ENCODE measurements around the gene PRKCH.
"Not testable (repeated sequence)": the region's sequence is repeated elsewhere in the genome, so short reads cannot be mapped to it uniquely, and the experiment has no call there.

DNA sequence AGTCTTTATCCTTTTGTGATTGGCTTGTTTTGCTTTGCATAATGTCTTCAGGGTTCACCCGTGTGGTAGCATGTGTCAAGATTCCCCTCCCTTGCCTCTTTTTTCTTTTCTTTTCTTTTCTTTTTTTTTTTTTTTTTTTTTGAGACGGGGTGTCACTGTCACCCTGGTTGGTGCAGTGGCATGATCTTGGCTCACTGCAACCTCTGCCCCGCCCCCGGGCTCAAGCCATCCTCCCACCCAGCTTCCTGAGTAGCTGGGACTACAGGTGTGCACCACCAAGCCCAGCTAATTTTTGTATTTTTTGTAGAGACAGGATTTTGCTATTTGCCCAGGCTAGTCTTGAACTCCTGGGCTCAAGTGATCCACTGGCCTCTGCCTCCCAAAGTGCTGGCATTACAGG, 94.6 kb downstream of the PRKCH start:
- TF ChIP-seq POLR2AphosphoS5 (IDR thresholded peaks at IDR 0.05) = not testable (repeated sequence)
- TF ChIP-seq, protein P1, sequence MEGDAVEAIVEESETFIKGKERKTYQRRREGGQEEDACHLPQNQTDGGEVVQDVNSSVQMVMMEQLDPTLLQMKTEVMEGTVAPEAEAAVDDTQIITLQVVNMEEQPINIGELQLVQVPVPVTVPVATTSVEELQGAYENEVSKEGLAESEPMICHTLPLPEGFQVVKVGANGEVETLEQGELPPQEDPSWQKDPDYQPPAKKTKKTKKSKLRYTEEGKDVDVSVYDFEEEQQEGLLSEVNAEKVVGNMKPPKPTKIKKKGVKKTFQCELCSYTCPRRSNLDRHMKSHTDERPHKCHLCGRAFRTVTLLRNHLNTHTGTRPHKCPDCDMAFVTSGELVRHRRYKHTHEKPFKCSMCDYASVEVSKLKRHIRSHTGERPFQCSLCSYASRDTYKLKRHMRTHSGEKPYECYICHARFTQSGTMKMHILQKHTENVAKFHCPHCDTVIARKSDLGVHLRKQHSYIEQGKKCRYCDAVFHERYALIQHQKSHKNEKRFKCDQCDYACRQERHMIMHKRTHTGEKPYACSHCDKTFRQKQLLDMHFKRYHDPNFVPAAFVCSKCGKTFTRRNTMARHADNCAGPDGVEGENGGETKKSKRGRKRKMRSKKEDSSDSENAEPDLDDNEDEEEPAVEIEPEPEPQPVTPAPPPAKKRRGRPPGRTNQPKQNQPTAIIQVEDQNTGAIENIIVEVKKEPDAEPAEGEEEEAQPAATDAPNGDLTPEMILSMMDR (IDR thresholded peaks at IDR 0.05; ENCODE audit: poor library complexity, severe bottlenecking) = not testable (repeated sequence)
